Suprapubic skin (tissue), 4 donors: ENCODE measurements around the gene ARL4C.

Experiments
- EP300 ChIP-seq: sonication (generic); formaldehyde crosslinking; IDR thresholded peaks from one replicate; pipeline ENCODE4 v1.6.1; 2017; ENCODE audit warnings: antibody characterized with exemption
- POLR2AphosphoS5 ChIP-seq, 3 donors: sonication (generic); formaldehyde crosslinking; IDR thresholded peaks; one replicate each; pipeline ENCODE4 v1.6.1; 2017; ENCODE audit warnings: antibody characterized with exemption in 3 of 3
- TF ChIP-seq, protein P1 (sequence below), 2 donors: fragments of 200-600 bp in 1 of 2; fragments of 450-650 bp in 1 of 2; sonication (generic) in 1 of 2; IDR thresholded peaks; one replicate each; pipeline ENCODE4 v1.5.1; 2016 to 2019; ENCODE audit warnings: antibody characterized with exemption in 2 of 2, mild to moderate bottlenecking in 1 of 2, moderate library complexity in 1 of 2

DNA sequence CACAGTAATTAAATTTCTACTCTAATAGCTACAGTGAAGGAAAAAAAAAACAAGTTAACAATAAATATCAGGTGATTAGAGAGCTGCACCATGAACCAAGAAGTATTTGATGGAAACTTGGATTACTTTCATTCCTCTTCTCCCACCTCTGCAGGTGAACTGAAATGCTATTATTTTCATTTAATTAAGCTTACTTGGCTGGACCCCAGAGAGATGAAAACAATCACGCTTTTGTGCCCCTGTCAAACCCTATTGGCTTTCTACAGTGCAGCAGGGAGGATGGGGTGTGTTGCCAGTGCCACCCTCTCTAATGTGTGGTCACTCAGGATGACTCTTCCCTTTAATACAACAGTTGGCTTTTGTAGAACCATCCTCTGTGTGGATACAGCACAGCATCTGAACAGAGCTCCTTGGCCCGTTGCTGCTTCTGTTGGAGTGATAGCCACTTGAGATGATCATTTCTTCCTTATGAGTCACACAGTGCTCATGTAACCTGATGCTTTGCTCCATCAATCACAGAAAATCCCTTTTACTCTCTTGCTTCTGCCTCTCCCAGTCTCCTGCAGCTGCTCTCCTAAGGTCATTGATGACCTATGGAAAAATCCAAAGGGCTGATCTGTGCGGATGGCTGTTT is 5.5 kb upstream of the ARL4C start:
- TF ChIP-seq POLR2AphosphoS5 (IDR thresholded peaks at IDR 0.05) (no peak), EP300 (no peak)
- TF ChIP-seq, protein P1, sequence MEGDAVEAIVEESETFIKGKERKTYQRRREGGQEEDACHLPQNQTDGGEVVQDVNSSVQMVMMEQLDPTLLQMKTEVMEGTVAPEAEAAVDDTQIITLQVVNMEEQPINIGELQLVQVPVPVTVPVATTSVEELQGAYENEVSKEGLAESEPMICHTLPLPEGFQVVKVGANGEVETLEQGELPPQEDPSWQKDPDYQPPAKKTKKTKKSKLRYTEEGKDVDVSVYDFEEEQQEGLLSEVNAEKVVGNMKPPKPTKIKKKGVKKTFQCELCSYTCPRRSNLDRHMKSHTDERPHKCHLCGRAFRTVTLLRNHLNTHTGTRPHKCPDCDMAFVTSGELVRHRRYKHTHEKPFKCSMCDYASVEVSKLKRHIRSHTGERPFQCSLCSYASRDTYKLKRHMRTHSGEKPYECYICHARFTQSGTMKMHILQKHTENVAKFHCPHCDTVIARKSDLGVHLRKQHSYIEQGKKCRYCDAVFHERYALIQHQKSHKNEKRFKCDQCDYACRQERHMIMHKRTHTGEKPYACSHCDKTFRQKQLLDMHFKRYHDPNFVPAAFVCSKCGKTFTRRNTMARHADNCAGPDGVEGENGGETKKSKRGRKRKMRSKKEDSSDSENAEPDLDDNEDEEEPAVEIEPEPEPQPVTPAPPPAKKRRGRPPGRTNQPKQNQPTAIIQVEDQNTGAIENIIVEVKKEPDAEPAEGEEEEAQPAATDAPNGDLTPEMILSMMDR (IDR thresholded peaks at IDR 0.05) = no peak
